Mesendoderm (in vitro differentiated cells): ENCODE data around the gene MS4A6E.
"Not testable (repeated sequence)": the region's sequence is repeated elsewhere in the genome, so short reads cannot be mapped to it uniquely, and the experiment has no call there.

Source experiments
- DNase-seq: peaks from one replicate; pipeline ENCODE4 v3.0.0; 2013
- H2AK5ac ChIP-seq: 2 replicates; pipeline ENCODE4 v1.6.1; 2013; ENCODE audit warnings: low read length, inconsistent platforms
- H2BK120ac ChIP-seq: 2 replicates; pipeline ENCODE4 v1.6.1; 2013; ENCODE audit warnings: low read depth, mild to moderate bottlenecking, low read length, moderate library complexity, mixed read lengths
- H2BK15ac ChIP-seq: replicated peaks from 2 replicates; pipeline ENCODE4 v1.6.1; 2013; ENCODE audit warnings: low read depth, mild to moderate bottlenecking, moderate library complexity
- H2BK5ac ChIP-seq: 2 replicates; pipeline ENCODE4 v1.6.1; 2013; ENCODE audit warnings: low read length, inconsistent platforms
- H3K18ac ChIP-seq: 2 replicates; pipeline ENCODE4 v1.6.1; 2013; ENCODE audit warnings: mild to moderate bottlenecking, low read length, mixed read lengths
- H3K23ac ChIP-seq: one replicate; pipeline ENCODE4 v1.6.1; 2013; ENCODE audit warnings: low read length
- H3K27ac ChIP-seq: 2 replicates; pipeline ENCODE4 v1.5.1; 2013; ENCODE audit warnings: low read depth, mild to moderate bottlenecking, inconsistent platforms, low read length, moderate library complexity
- H3K27me3 ChIP-seq: 2 replicates; pipeline ENCODE4 v1.6.1; 2013; ENCODE audit warnings: low read length, control low read depth, mild to moderate bottlenecking, inconsistent platforms; ENCODE audit not compliant: insufficient read depth, poor library complexity
- H3K36me3 ChIP-seq: 2 replicates; pipeline ENCODE4 v1.6.1; 2013; ENCODE audit warnings: low read length, inconsistent platforms; ENCODE audit not compliant: control insufficient read depth, insufficient read depth
- H3K4ac ChIP-seq: one replicate; pipeline ENCODE4 v1.6.1; 2013; ENCODE audit warnings: low read depth, mild to moderate bottlenecking, low read length, moderate library complexity
- H3K4me1 ChIP-seq: 2 replicates; pipeline ENCODE4 v1.6.1; 2013; ENCODE audit warnings: low read depth, low read length, inconsistent platforms; ENCODE audit not compliant: control insufficient read depth
- H3K4me2 ChIP-seq: 2 replicates; pipeline ENCODE4 v1.6.1; 2013; ENCODE audit warnings: low read length
- H3K4me3 ChIP-seq: 2 replicates; pipeline ENCODE4 v1.5.1; 2013; ENCODE audit warnings: mild to moderate bottlenecking, low read length
- H3K56ac ChIP-seq: one replicate; pipeline ENCODE4 v1.6.1; 2013; ENCODE audit warnings: low read length
- H3K79me1 ChIP-seq: 2 replicates; pipeline ENCODE4 v1.6.1; 2013; ENCODE audit warnings: low read length, inconsistent platforms
- H3K79me2 ChIP-seq: 2 replicates; pipeline ENCODE4 v1.6.1; 2013; ENCODE audit warnings: mild to moderate bottlenecking, low read length; ENCODE audit not compliant: control insufficient read depth, insufficient read depth
- H3K9ac ChIP-seq: 2 replicates; pipeline ENCODE4 v1.6.1; 2013; ENCODE audit warnings: low read length, inconsistent platforms
- H4K5ac ChIP-seq: one replicate; pipeline ENCODE4 v1.6.1; 2013; ENCODE audit warnings: low read length
- H4K8ac ChIP-seq: one replicate; pipeline ENCODE4 v1.6.1; 2013; ENCODE audit warnings: low read depth, mild to moderate bottlenecking, control low read depth, low read length, moderate library complexity
- WGBS: extraction: QIAGEN DNeasy Blood & Tissue Kit; methylation state at CpG from one replicate; pipeline ENCODE4 v1.1.7; 2013; ENCODE audit warnings: low lambda C conversion rate, missing lambda C conversion rate; ENCODE audit not compliant: insufficient coverage; ENCODE audit errors: extremely low coverage; 5-methylcytosine and 5-hydroxymethylcytosine counted together

MS4A6E gene

GRCh38 chr11:60292145-60292544 lies 34.9 kb upstream of the MS4A6E start:
- no peak overlapping the region for H4K8ac ChIP-seq
- no peak overlapping the region for H3K23ac ChIP-seq
- H3K9ac ChIP-seq: no peak overlapping the region
- H3K4me1 ChIP-seq: no peaks in the 10 kb centered on the region
- DNase-seq: no peak
- no peak overlapping the region for H2BK5ac ChIP-seq
- H3K4ac ChIP-seq: no peak overlapping the region
- no CpG with 5 or more reads among the region's 2 CpGs for WGBS
- H3K79me1 ChIP-seq: no peaks in the 10 kb centered on the region
- H3K27me3 ChIP-seq: no peaks in the 10 kb centered on the region
- H3K36me3 ChIP-seq: no peaks in the 10 kb centered on the region
- no peak overlapping the region for H2BK120ac ChIP-seq
- no peak overlapping the region for H3K4me3 ChIP-seq
- no peaks in the 10 kb centered on the region for H3K79me2 ChIP-seq
- no peak overlapping the region for H4K5ac ChIP-seq
- no peak overlapping the region for H2AK5ac ChIP-seq
- no peak overlapping the region for H3K18ac ChIP-seq
- H3K27ac ChIP-seq: no peak overlapping the region
- no peak overlapping the region for H3K56ac ChIP-seq
- no peak overlapping the region for H2BK15ac ChIP-seq
- H3K4me2 ChIP-seq: no peak overlapping the region

DNA sequence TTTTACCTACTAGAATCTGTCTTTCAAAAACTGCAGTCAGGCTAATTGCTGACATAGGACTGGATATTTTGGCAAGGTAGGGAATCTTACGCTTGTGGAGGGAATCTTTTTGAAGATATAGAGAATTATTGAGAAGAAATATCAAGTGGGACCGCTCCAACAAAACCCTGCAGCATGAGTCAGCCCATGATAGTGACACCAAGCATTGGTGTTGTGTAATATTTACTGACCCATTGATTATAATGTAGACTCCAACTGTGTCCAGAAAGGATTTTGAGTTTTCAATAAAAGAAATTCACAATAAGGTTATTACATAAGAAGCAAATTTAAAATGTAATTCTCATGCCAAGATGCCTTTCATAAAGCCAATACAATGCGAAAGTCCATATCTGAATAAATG lies 25.9 kb upstream of the MS4A6E start:
- Histone ChIP-seq H3K36me3 (no peaks in the 10 kb centered on the region), H3K4me2 (no peak overlapping the region), H3K18ac (no peak overlapping the region), H3K79me2 (no peaks in the 10 kb centered on the region), H3K27ac (no peak overlapping the region), H3K4me1 (peaks cover 3% of the 10 kb centered on the region), H3K9ac (no peak overlapping the region), H3K27me3 (no peaks in the 10 kb centered on the region), H3K79me1 (no peaks in the 10 kb centered on the region), H2BK5ac (no peak overlapping the region), H3K4ac (no peak overlapping the region), H2BK120ac (no peak overlapping the region), H2BK15ac (no peak overlapping the region), H2AK5ac (no peak overlapping the region), H4K5ac (no peak overlapping the region), H4K8ac (no peak overlapping the region), H3K56ac (no peak overlapping the region), H3K4me3 (no peak overlapping the region), H3K23ac (no peak overlapping the region)
- no CpG with 5 or more reads among the region's 3 CpGs for WGBS
- DNase-seq: no peak

GRCh38 chr11:60301884-60302283 lies 25.2 kb upstream of the MS4A6E start:
- H2AK5ac ChIP-seq, H4K8ac ChIP-seq, H3K23ac ChIP-seq, H3K18ac ChIP-seq, H3K27ac ChIP-seq, H3K27me3 ChIP-seq, H4K5ac ChIP-seq, H2BK5ac ChIP-seq, H3K4me2 ChIP-seq, H3K4me1 ChIP-seq, H3K79me1 ChIP-seq, H2BK120ac ChIP-seq, H3K56ac ChIP-seq, H3K9ac ChIP-seq, H3K4me3 ChIP-seq, H3K36me3 ChIP-seq, H2BK15ac ChIP-seq, DNase-seq, H3K79me2 ChIP-seq, H3K4ac ChIP-seq: not testable (repeated sequence)
- no CpG with 5 or more reads among the region's 6 CpGs for WGBS

- Histone ChIP-seq H2BK120ac (no peak overlapping the region), H4K8ac (no peak overlapping the region), H3K56ac (no peak overlapping the region), H3K4ac (no peak overlapping the region), H3K27me3 (no peaks in the 10 kb centered on the region), H3K79me1 (no peaks in the 10 kb centered on the region), H3K4me2 (no peak overlapping the region), H3K79me2 (no peaks in the 10 kb centered on the region), H3K4me3 (no peak overlapping the region), H3K27ac (no peak overlapping the region), H3K9ac (no peak overlapping the region), H2BK15ac (no peak overlapping the region), H2BK5ac (no peak overlapping the region), H3K36me3 (no peaks in the 10 kb centered on the region), H2AK5ac (no peak overlapping the region), H3K18ac (no peak overlapping the region), H4K5ac (no peak overlapping the region), H3K23ac (no peak overlapping the region), H3K4me1 (peaks cover 3% of the 10 kb centered on the region)
- peak; percentile 36 for DNase-seq
- no CpG with 5 or more reads among the region's 5 CpGs for WGBS
Observed at GRCh38 chr11:60303661-60304060, 23.4 kb upstream of the MS4A6E start.

GRCh38 chr11:60305906-60306619 lies 21.0 kb upstream of the MS4A6E start:
- H3K4ac ChIP-seq: no peak overlapping the region
- H3K18ac ChIP-seq: no peak overlapping the region
- no peak overlapping the region for H2BK15ac ChIP-seq
- no peaks in the 10 kb centered on the region for H3K27me3 ChIP-seq
- H3K4me2 ChIP-seq: no peak overlapping the region
- no peak overlapping the region for H3K9ac ChIP-seq
- no peak overlapping the region for H3K27ac ChIP-seq
- DNase-seq: peak; percentile 71
- H4K8ac ChIP-seq: no peak overlapping the region
- no peak overlapping the region for H2BK120ac ChIP-seq
- no peak overlapping the region for H3K4me3 ChIP-seq
- H3K4me1 ChIP-seq: peaks cover 3% of the 10 kb centered on the region
- H2BK5ac ChIP-seq: peak overlapping the region; percentile 44
- no peak overlapping the region for H4K5ac ChIP-seq
- no peak overlapping the region for H3K56ac ChIP-seq
- no peaks in the 10 kb centered on the region for H3K36me3 ChIP-seq
- no peaks in the 10 kb centered on the region for H3K79me2 ChIP-seq
- H3K23ac ChIP-seq: no peak overlapping the region
- no peak overlapping the region for H2AK5ac ChIP-seq
- WGBS: no CpG with 5 or more reads among the region's 3 CpGs
- H3K79me1 ChIP-seq: no peaks in the 10 kb centered on the region
